NCI-H2081 treated with DMSO at 0.1 percent for 48 hours (cell line): ENCODE measurements around the gene SLC26A11.
"Not testable (repeated sequence)": the region's sequence is repeated elsewhere in the genome, so short reads cannot be mapped to it uniquely, and the experiment has no call there.

Experiments
- DNase-seq: peaks from one replicate; lab custom pipeline; 2025; lab: John Stamatoyannopoulos, UW

The SLC26A11 gene

GRCh38 chr17:80219013-80219762, 1.0 kb upstream of the SLC26A11 start:
- DNase-seq = no peak

GRCh38 chr17:80219763-80220053, 519 bp upstream of the SLC26A11 start:
- DNase-seq = no peak

DNA sequence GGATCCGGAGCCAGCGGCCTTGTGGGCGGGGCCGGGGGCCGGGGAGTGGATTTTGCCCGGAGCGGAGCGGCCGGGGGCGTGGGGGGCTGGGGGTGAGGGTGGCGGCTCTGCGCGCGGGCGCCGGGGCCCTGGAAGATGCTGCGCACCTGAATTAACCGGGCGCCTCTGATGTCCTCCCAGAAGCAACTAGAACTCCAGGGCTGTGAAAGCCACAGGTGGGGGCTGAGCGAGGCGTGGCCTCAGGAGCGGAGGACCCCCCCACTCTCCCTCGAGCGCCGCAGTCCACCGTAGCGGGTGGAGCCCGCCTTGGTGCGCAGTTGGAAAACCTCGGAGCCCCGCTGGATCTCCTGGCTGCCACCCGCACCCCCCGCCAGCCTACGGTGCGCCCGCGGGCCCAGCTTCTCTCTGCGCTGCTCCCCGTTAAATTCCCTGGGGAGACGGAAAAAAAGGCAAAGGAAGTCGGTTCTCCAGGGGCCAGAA, 549 bp downstream of the SLC26A11 start:
- no peak for DNase-seq

- no peak for DNase-seq
Measured at GRCh38 chr17:80221351-80222105, 1.3 kb downstream of the SLC26A11 start.

- DNase-seq = no peak
Measured at GRCh38 chr17:80222376-80223141, 2.3 kb downstream of the SLC26A11 start.

- DNase-seq = no peak
Measured at GRCh38 chr17:80223142-80223815, 3.1 kb downstream of the SLC26A11 start.

DNA sequence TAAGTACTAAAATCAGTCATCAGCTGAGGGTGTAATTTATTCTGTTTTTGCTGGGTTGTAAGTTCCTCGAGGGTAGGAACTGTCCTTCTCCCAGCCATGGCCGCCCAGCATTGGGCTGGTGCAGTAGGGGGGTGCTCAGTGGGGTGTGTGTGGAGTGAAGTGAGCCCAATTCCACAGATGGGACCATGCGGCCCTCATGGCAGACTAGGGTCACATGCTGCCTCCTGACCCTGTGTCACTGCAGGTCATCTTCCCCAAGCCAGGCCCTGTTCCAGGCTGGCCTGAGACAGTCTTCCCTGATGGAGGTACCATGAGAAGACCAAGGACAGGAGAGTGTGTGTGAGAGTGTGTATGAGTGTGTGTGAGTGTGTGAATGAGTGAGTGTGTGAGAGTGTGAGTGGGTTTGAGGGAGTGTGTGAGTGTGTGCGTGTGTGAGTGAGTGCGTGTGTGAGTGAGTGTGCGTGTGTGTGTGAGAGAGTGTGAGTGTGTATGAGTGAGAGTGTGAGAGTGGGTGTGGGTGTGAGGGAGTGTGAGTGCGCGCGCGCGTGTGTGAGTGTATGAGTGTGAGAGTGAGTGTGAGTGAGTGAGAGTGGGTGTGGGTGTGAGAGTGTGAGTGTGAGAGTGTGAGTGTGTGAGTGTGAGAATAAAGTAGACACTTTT, 3.7 kb downstream of the SLC26A11 start:
- DNase-seq = no peak

GRCh38 chr17:80224683-80225082, 4.5 kb downstream of the SLC26A11 start:
- no peak for DNase-seq

GRCh38 chr17:80225230-80225629, 5.0 kb downstream of the SLC26A11 start:
- DNase-seq = no peak

DNA sequence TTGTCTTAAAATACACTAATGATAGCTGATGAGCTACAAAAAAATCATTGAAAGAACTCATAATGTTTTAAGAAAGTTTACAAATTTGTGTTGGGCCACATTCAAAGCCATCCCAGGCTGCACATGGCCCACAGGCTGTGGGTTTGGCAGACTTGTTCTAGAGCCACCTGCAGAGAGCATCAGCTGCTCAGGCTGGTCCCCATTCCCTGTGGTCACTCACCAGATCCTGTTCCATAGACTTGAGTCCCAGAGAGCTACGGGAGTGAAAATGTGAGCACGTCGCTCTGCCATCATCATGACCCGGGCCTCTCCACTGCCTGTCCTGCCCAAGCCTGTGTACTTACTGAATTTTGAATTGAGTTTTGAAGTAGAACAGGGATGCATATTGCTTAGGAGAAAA, 6.9 kb downstream of the SLC26A11 start:
- no peak for DNase-seq

- DNase-seq = no peak
Measured at GRCh38 chr17:80227666-80228065, 7.4 kb downstream of the SLC26A11 start.

GRCh38 chr17:80228477-80228876, 8.2 kb downstream of the SLC26A11 start:
- no peak for DNase-seq

GRCh38 chr17:80229011-80229410, 8.8 kb downstream of the SLC26A11 start:
- DNase-seq = no peak

DNA sequence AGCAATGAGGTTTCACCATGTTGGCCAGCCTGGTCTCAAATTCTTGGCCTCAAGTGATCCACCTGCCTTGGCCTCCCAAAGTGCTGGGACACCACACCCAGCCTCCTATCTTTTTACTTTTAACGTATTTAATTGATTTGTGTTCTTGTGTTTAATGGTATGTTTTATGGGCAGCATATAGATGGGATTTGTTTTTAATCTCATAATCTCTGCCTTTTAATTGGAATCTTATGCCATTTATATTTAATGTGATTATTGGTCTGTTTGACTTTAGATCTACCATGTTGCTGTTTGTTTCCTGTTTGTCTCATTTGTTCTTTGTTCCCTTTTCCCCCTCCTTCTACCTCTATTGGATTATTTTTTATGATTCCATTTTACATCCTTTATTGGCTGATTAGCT, 12.2 kb downstream of the SLC26A11 start:
- no peak for DNase-seq

DNA sequence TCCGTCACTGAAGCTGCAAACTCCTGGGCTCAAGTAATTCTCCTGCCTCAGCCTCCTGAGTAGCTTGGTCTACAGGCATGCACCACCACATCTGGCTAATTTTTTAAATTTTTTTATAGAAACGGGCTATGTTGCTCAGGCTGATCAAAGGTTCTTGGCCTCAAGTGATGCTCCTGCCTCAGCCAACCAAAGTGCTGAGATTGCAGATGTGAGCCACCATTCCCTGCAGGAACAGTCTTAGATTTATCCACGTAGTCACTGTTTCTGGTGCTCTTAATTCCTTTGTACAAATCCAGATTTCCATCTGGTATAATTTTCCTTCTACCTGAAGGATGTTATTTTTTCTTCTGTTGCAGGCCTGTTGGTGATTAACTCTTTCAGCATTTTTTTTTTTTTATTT, 13.0 kb downstream of the SLC26A11 start:
- DNase-seq = no peak

DNA sequence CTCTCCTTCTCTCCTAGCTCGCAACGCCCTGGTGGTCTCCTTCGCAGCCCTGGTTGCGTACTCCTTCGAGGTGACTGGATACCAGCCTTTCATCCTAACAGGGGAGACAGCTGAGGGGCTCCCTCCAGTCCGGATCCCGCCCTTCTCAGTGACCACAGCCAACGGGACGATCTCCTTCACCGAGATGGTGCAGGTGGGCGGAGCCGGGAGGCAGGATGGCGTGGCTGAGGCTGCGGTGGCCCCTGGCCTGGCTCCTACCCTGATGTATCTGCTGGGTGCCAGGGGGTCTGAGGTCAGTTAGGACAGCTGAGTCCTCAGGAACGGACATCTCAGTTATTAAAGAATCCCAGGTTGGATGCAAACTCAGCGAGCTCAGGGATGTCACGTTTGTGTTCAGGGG, 16.7 kb downstream of the SLC26A11 start:
- DNase-seq = no peak

DNA sequence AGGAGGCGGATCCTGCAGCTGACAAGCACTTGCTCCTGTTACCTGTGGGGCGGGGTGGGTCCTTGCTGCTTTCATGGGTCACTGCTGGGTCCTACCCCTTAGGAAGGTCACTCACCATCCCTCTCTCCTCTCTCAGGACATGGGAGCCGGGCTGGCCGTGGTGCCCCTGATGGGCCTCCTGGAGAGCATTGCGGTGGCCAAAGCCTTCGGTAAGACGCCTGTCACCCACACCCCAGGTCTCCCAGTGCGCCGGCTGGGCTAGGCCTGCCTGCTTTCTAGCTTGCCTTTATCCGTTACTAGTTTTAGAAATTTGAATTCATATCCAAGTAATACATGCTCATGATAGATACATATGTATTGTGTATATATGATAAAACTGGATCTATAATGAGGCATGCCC, 17.2 kb downstream of the SLC26A11 start:
- DNase-seq = no peak

DNA sequence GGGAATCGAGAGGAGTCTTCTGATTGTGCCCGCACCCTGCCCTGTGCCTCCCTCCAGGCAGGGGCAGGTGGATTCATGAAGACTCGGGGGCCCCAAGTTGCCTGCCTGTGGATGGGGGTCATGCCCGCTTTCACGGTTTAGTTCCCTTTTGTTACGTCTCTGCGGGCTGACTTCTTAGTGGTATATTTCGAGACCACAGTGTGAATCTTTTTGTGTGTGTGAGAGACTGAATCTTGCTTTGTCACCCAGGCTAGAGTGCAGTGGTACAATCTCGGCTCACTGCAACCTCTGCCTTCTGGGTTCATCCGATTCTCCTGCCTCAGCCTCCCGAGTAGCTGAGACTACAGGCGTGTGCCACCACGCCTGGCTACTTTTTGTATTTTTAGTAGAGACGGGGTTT, 22.3 kb downstream of the SLC26A11 start:
- no peak for DNase-seq

DNA sequence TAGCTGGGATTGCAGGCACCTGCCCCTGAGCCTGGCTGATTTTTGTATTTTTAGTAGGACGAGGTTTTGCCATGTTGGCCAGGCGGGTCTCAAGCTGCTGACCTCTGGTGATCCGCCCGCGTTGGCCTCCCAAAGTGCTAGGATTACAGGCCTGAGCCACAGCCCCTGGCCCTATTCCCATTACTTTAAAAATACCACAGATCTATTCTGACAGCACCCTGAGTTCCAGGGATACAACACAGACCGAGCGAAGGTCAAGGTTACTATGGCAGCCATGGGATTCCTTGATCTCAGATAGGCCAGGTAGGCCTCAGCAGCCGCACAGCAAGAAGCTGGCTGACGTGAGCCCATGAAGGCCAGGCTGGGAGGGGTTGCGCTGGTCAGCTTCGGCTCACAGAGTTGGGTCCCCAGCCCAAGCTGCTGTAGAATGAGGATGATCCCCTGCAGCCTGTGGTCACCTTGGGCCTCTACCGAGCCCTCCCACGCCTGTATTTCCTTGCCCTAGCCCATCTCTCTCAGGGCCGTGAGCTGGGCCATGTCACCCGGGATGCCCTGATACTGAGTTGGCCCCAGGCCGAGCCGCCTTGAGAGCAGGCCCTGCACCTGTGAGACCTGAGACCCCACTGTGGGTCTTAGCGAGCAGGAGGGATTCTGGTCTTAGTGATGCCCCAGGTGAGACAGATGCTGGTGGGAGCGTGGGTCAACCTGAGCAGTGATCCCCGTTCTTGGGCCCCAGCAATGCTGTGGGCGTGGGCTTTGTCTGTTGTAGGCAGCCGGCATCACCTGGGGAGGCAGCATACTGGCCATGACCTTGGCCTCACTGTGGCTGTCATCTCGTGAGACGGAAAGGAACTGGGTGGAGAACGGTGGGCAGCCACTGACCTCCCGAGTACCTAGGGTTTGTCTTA, 23.6 kb downstream of the SLC26A11 start:
- no peak for DNase-seq

GRCh38 chr17:80244448-80244847, 24.2 kb downstream of the SLC26A11 start:
- not testable (repeated sequence) for DNase-seq
